GM23338 (cell line): ENCODE measurements around the gene EXOC3L2.

Experiments
- CREB1 ChIP-seq: fragments of 250-450 bp; sonication (Bioruptor Pico); IDR thresholded peaks from 2 replicates; pipeline ENCODE4 v1.5.0; 2020; ENCODE audit warnings: low read depth, mild to moderate bottlenecking, moderate library complexity
- EZH2phosphoT487 ChIP-seq: fragments of 200-600 bp; sonication (generic); IDR thresholded peaks from one replicate; pipeline ENCODE4 v1.8.1; 2018; ENCODE audit warnings: antibody characterized with exemption; ENCODE audit not compliant: unreplicated experiment
- TF ChIP-seq, protein P1 (sequence below), 2 experiments: fragments of 200-600 bp in 1 of 2; sonication (generic) in 1 of 2; conservative IDR thresholded peaks; 2 replicates each; pipeline versions ENCODE4 v1.5.1 to v1.6.1; 2016 to 2017; ENCODE audit warnings: antibody characterized with exemption in 2 of 2, low read depth in 2 of 2, mild to moderate bottlenecking in 2 of 2, moderate library complexity in 1 of 2

- no peak for TF ChIP-seq EZH2phosphoT487
- no peak for TF ChIP-seq CREB1 (CRISPR knock-in tag)
- TF ChIP-seq, protein P1, sequence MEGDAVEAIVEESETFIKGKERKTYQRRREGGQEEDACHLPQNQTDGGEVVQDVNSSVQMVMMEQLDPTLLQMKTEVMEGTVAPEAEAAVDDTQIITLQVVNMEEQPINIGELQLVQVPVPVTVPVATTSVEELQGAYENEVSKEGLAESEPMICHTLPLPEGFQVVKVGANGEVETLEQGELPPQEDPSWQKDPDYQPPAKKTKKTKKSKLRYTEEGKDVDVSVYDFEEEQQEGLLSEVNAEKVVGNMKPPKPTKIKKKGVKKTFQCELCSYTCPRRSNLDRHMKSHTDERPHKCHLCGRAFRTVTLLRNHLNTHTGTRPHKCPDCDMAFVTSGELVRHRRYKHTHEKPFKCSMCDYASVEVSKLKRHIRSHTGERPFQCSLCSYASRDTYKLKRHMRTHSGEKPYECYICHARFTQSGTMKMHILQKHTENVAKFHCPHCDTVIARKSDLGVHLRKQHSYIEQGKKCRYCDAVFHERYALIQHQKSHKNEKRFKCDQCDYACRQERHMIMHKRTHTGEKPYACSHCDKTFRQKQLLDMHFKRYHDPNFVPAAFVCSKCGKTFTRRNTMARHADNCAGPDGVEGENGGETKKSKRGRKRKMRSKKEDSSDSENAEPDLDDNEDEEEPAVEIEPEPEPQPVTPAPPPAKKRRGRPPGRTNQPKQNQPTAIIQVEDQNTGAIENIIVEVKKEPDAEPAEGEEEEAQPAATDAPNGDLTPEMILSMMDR (conservative IDR thresholded peaks at IDR 0.05; ENCODE audit: low read depth in 2 of 2) = no peak
Measured at GRCh38 chr19:45238556-45238955, 6.7 kb downstream of the EXOC3L2 start.
